IPS-18c (cell line): ENCODE data around the gene WWP2.

Experiments
- H3K4me3 ChIP-seq: 2 replicates; pipeline ENCODE4 v1.7.0; 2013; ENCODE audit warnings: low read depth, mild to moderate bottlenecking, low read length, moderate library complexity; ENCODE audit not compliant: insufficient read depth
- H3K9me3 ChIP-seq: one replicate; pipeline ENCODE4 v1.6.1; 2013; ENCODE audit warnings: mild to moderate bottlenecking, low read length, moderate library complexity; ENCODE audit not compliant: control insufficient read depth, insufficient read depth

Gene WWP2

DNA sequence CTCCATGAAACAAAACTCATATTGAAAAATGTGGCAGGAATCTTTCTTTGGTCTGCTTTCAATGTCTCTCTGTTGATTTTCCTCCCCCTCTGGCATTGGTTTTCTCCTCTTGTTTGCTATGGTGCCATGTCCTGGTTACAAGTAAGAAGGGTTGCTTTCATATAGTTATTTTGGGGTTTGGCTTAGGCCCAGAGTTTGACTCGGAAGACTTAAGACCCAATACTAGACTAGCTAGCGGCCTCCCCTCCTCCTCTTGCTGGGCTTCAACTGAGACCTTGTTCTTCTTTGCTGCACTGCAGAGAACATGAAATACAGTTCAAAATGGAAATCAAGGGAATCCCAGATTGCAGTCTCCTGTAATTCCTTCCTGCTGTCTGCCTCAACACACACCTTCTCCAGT is 159.0 kb downstream of the WWP2 start:
- Histone ChIP-seq H3K9me3 (no peaks in the 10 kb centered on the region), H3K4me3 (no peak overlapping the region)

DNA sequence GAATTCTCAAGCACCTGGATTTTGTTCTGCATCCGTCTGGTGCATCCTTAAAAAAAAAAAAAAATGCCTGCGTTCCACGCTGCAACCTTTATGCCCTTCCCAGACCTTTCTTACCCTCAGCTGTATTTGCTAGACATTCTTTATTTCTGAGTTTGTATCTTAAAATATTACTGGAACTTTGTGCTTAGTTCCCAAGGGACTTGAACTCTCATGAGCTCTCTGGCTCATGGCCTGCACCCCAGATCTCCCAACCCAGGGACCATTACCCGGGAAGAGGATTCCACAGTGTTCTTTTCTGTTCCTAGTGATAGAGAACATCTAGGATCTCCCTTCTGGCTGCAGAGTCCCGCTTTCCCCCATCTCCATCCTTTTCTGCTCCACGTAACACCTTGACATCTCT is 160.1 kb downstream of the WWP2 start:
- H3K9me3 ChIP-seq, result no peaks in the 10 kb centered on the region
- no peak overlapping the region for H3K4me3 ChIP-seq

DNA sequence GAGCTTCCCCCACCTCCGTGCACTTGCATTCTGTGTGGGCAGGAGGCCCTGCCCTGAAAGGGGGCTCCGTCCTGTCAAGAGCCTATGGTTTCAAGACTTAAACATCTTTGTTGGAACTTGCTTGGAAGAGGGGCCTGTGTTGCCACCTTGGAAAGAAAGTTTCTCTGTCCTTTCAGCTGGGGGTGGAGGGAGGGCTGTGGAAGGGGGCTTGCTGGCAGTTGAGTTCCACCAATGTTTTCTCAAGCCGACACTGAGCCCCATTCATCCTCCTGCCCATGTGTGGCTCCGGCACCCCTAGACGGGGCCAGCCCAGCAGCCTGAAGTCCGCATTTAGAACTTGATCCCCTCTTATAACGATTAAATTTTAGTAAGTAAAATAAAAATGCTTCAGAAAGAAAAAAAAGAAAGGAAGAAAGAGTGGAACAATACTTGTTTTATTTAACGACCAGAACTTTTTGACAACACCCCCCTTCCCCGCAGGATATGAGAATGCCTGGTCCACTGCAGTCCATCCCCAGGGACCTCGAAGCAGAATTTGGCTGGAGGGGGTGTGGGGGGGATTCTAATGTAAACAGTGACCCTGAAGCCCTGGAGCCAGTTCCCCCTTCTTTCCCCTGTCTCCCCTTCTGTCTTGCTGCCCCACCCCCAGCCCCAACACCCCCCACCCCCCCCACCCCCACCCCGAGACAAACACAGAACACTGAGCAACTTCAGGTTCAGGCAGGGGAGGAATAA is 162.1 kb downstream of the WWP2 start:
- H3K4me3 ChIP-seq, result no peak overlapping the region

DNA sequence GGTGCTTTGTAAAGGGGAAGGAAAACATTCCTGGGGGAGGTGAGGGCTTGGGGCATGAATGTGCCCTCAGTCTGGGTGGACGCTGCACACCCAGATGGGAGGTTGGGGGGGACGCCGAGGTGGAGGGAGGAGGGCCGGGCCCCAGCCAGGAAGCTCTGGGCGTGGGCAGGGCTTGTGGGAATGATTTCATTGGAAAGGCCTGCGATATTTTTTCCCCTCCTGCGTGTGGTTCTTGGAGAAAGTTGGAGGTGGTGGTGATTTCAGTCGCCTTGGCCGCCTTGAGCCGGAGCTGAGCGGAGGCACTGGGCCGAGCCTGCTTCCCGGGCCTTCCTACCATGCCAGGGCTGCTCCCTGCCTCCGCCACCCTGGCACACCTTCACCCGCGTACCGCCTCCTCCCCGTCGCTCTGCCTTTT is 162.7 kb downstream of the WWP2 start:
- Histone ChIP-seq H3K9me3 (no peaks in the 10 kb centered on the region), H3K4me3 (no peak overlapping the region)

More for the DNA sequence above, 162.1 kb downstream of the WWP2 start:
- H3K9me3 ChIP-seq, result no peaks in the 10 kb centered on the region

DNA sequence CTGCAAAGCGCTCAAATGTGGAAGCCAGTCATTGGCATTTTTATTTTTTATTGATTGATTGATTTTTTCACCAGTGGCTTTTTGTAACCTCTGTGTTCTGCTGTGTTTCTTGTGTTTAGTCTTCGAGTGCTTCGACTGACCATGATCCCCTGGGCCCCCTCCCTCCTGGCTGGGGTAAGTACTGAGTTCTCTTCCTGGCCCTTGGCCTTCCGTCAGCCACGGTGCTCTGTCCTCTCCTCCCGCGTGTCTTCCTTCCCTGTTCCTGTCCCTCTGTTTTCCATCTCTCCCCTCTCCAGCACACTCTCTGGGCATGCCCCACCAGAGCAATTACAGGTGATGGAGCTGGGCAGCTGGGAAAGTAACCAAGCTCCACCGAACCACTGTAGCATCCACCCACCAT is 163.2 kb downstream of the WWP2 start:
- Histone ChIP-seq H3K9me3 (no peaks in the 10 kb centered on the region), H3K4me3 (no peak overlapping the region)

DNA sequence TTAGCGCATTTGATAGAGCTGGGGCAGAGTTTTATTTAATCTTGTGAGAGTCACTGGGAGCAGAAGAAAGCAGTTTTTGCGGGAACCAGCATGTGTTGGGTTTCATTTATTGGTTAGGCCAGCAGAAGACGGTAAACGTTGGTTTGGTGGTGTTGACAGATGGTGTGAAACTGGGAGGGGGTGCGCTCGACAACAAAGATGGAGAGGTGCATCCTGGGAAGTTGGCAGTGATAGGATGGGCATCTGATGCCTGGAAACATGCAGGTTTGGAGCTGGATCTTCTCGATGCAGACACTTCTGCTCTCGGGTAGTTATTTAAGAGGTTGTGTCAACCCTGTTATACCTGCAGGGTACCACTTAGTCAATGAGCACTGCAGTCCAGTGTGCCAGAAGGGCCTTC is 164.1 kb downstream of the WWP2 start:
- H3K9me3 ChIP-seq, result no peaks in the 10 kb centered on the region
- H3K4me3 ChIP-seq, result no peak overlapping the region

DNA sequence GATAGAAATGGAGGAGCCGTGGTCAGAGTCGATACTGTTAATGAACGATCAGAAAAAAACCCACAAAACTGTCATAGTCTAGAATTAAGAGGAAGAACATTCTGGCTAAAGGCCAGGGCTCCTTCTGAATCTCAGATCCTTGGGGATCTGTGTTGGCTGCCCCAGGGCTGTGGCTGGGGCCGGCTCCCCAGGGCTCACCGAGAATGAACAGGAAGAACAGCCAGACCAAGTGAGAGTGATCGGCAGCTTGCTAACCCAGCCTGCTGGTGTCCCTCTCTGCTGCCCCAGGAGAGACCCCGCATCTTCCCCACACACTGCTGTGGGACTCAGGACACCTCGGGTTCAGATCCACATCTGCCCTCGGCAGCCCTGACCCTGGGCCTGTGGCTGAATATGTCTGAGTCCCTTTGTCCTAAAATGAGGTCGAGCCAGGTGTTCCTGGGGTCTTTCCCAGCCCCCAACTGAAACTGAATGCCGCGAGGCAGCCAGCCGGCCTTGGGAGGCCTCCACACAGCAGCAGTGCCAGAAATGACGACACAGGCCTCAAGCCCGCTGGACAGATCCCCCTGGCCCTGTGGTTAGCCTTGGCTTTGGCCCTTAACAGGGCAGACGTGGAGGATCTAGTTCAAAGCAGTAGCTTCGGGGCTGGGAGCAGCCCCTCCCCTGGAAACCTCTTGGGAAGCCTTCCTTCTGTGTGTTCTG is 165.1 kb downstream of the WWP2 start:
- Histone ChIP-seq H3K4me3 (no peak overlapping the region), H3K9me3 (no peaks in the 10 kb centered on the region)

DNA sequence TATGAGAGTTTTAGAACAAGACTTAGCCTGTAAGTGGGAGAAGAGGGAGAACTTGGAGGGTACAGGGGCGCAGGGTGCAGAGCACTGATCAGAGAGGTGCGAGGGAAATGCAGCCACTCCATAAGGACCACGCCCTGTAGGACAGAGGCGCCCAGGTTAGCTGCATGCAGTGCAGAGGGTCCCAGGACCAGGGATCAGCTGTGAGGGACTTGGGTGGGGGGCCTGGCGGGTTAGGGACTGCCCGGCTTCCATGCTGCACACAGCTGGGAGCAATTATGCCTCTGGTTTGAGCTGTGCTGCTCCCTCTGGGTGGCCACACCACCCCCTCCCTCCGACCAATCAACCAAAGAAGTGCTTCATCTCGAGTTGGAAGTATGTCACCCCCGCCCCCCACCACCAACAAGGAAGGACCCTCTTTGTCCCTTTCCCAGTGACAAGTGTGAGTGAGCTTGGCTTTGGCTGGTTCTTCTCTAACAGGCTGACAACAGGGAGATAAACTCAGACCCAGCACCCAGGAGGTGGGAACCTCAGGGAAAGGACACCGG is 166.8 kb downstream of the WWP2 start:
- H3K4me3 ChIP-seq, result no peak overlapping the region
- H3K9me3 ChIP-seq, result no peaks in the 10 kb centered on the region

DNA sequence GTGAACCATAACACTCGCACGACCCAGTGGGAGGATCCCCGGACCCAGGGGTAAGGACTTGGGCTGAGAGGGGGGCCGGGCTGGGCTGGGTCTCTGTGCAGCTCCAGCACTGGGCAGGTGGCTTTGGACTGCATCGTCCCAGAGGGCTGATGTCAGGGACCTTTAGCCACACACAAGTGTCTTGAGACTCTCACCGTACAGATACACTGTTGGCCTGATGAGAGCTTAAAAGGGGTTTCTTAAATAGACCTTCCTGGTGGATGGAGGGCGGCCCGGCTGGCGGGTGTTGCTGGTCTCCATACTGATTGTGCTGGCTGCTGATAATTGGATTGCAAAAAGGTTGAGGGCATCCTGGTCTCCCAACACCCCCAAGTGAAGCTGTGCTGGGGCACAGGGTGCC is 167.3 kb downstream of the WWP2 start:
- H3K9me3 ChIP-seq, result no peaks in the 10 kb centered on the region
- H3K4me3 ChIP-seq, result no peak overlapping the region

DNA sequence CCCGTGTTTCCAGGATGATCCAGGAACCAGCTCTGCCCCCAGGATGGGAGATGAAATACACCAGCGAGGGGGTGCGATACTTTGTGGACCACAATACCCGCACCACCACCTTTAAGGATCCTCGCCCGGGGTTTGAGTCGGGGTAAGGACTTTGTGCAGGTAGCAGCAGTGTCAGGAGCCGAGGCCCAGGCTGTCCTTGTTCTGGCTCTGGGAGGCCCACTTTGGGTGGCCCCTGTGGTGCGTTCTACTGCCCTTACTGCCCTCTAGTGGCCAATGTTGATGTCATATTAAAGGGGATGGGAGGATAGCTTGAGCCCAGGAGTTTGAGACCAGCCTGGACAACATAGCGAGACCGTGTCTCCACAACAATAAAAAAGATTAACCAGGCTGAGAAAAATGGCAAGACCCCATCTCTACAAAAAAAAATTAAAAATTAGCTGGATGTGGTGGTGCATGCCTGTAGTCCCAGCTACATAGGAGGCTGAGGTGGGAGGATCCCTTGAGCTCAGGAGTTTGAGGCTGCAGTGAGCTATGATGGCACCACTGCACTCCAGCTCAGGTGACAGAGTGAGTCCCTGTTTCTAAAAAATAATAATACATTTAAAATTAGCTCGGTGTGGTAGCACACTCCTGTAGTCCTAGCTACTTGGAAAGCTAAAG is 168.1 kb downstream of the WWP2 start:
- Histone ChIP-seq H3K4me3 (no peak overlapping the region), H3K9me3 (no peaks in the 10 kb centered on the region)

DNA sequence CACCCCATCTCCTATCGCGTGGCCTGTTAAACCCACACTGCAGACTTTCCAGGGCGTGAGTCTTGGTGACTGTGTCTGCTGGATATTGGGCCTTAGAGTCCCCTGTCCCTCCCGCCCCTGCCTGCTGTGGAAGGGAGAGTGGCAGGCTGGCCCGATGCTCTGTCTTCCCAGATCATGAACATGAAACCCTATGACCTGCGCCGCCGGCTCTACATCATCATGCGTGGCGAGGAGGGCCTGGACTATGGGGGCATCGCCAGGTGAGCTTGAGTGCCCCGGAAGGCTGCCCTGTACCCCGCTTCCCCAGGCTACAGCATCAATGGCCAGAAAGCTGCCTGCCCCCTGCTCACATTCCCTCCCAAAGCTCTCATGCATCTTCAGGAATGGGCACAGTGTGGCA is 169.5 kb downstream of the WWP2 start:
- Histone ChIP-seq H3K9me3 (no peaks in the 10 kb centered on the region), H3K4me3 (no peak overlapping the region)

DNA sequence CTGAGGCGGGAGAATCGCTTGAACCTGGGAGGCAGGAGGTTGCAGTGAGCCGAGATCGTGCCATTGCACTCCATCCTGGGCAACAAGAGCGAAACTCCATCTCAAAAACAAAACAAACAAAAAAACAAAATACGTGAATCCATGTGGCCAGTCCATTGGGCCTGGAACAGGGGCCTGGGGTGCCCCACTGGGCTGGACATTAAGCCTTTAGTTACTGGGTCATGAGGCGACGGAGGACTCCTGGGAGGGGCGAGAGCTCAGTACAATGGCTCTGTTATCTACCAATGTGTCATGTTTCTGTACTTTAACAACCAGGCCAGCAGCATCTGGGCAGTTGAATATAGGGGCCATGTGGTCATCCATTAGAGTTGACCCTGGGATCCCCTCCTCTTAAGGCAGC is 170.1 kb downstream of the WWP2 start:
- no peak overlapping the region for H3K4me3 ChIP-seq
- no peaks in the 10 kb centered on the region for H3K9me3 ChIP-seq

DNA sequence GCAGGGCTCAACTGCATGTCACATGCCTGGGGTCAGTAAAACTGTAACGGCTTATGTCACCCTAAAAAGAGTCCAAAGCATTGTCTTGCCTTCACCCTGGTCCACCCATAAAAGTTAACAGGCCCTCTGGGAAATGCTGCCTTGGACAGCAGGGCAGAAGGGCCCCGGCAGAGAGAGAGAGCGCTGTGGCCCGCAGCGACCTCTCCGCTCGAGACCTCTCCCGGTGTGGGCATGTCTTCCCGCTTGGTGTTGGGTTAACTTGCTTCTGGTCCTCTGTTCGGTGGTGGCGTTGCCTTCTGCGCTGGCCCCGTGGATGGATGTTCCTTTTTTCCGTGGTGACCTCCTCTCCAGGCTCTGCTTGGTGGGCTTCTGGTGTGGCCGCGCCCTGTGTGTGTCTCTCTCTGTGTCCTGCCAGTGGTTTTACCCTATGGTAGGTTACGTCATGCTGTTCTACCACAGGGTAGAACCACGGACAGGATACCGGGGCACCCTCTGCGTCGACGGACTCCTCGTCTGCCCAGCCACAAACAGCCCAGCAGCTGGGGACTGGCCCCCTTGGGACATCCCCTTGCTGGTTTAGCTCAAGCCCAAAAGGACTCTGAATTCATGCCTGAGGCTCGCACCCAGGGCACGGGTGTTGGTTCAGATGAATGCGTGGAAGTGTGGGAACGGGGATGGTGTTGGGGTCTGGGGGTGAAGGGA is 170.7 kb downstream of the WWP2 start:
- no peak overlapping the region for H3K4me3 ChIP-seq
- no peaks in the 10 kb centered on the region for H3K9me3 ChIP-seq

DNA sequence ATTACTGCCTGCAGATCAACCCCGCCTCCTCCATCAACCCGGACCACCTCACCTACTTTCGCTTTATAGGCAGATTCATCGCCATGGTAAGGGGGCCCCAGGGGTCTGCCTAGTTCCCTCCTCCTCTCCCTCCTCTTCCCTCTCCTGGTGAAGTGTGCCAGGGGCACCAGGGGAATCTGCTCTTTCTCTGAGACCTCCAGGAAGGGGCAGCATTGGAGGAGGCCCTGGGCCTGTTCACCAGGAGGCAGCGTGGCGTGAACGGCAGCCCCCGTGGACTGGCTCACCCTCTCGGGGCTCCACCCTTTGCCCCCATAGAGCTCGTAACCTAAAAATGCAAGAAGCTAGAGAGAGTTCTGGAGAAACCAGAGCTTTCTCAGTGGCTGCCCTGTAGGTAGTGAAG is 171.9 kb downstream of the WWP2 start:
- Histone ChIP-seq H3K9me3 (no peaks in the 10 kb centered on the region), H3K4me3 (no peak overlapping the region)

DNA sequence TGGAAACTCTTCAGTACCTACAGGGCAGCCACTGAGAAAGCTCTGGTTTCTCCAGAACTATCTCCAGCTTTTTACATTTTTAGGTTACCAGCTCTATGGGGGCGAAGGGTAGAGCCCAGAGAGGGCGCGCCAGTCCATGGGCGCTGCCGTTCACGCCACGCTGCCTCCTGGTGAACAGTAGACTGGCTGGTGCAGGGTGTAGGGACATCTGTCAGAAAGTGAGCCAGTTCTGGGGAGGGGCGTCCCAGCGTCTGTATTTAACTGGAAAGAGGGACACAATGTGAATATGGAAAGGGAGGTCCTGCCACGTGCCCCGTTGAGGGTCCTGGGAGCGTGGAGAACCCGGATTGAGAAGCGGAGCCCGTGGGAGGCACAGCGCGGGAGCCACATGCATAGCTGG is 172.6 kb downstream of the WWP2 start:
- no peak overlapping the region for H3K4me3 ChIP-seq

DNA sequence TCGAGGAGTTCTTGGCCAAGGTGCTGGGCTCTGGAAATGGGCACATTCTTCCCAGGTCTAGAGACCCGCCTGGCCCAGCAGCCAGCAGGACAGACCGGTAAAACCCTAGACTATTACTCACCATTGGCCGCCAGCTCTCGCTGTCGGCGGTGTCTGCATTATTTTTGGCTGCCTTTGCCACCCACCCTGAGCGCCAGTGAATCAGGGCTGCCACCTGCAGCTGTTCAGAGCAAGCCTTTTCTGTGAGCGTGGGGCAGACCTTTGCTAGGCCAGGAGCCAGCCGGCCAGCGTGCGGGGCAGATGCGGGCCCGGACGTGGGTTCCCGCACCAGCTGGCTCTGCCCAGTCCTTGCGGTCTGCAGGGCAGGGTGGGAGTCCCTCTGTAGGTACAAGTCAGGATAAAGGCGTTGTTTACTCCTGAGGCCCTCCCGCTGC is 173.2 kb downstream of the WWP2 start:
- no peak overlapping the region for H3K4me3 ChIP-seq
- no peaks in the 10 kb centered on the region for H3K9me3 ChIP-seq

More for the DNA sequence above, 172.6 kb downstream of the WWP2 start:
- H3K9me3 ChIP-seq, result no peaks in the 10 kb centered on the region

DNA sequence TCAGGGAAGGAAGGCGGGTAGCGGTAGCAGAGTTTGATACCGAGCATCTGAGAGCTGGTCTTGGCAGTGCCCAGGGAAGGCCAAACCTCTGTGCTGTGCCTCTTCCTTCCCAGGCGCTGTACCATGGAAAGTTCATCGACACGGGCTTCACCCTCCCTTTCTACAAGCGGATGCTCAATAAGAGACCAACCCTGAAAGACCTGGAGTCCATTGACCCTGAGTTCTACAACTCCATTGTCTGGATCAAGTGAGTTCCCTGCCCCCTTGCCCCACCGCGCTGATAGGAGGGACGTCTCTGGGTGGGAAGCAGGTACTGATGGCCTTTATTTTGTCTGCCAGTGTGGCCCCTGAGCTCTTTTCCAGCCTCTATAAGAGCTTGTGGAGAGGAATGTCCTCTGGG is 173.6 kb downstream of the WWP2 start:
- Histone ChIP-seq H3K9me3 (no peaks in the 10 kb centered on the region), H3K4me3 (no peak overlapping the region)
